HS-27A (cell line): ENCODE results near the gene MB21D2.
"Not testable (repeated sequence)": the region's sequence is repeated elsewhere in the genome, so short reads cannot be mapped to it uniquely, and the experiment has no call there.

ENCODE experiments used
- DNase-seq: peaks from one replicate; pipeline ENCODE4 v3.0.0-alpha.2; 2012; ENCODE audit warnings: low read depth, missing footprints

MB21D2 gene

GRCh38 chr3:192917404-192918274 is at the start of gene MB21D2:
Gene MB21D2 (minus strand): TSS chr3:192917856. CDS start chr3:192917840, 16 bp downstream.
- DNase-seq = peak; percentile 62

- DNase-seq = not testable (repeated sequence)
These were observed 47.5 kb upstream of the MB21D2 start for GRCh38 chr3:192964959-192965719.

GRCh38 chr3:192959773-192960172 is 42.1 kb upstream of the MB21D2 start:
- DNase-seq = no peak

GRCh38 chr3:192958219-192958872 is 40.7 kb upstream of the MB21D2 start:
- no peak for DNase-seq

- peak; percentile 22 for DNase-seq
These were observed 39.9 kb upstream of the MB21D2 start for GRCh38 chr3:192957441-192958021.

- DNase-seq = no peak
These were observed 36.3 kb upstream of the MB21D2 start for GRCh38 chr3:192953926-192954325.

- DNase-seq = no peak
These were observed 29.8 kb upstream of the MB21D2 start for GRCh38 chr3:192947421-192947820.

GRCh38 chr3:192943393-192943792 is 25.7 kb upstream of the MB21D2 start:
- no peak for DNase-seq

GRCh38 chr3:192942625-192943024 is 25.0 kb upstream of the MB21D2 start:
- DNase-seq = no peak

GRCh38 chr3:192940129-192940528 is 22.5 kb upstream of the MB21D2 start:
- no peak for DNase-seq

GRCh38 chr3:192935441-192935840 is 17.8 kb upstream of the MB21D2 start:
- DNase-seq = no peak

GRCh38 chr3:192933779-192934460 is 16.3 kb upstream of the MB21D2 start:
- DNase-seq = no peak

- DNase-seq = no peak
These were observed 15.6 kb upstream of the MB21D2 start for GRCh38 chr3:192933259-192933658.

GRCh38 chr3:192931825-192932224 is 14.2 kb upstream of the MB21D2 start:
- DNase-seq = no peak

GRCh38 chr3:192930577-192930976 is 12.9 kb upstream of the MB21D2 start:
- DNase-seq = no peak

GRCh38 chr3:192929755-192930547 is 12.3 kb upstream of the MB21D2 start:
- DNase-seq = no peak

- DNase-seq = no peak
These were observed 11.5 kb upstream of the MB21D2 start for GRCh38 chr3:192929146-192929545.

- no peak for DNase-seq
These were observed 11.1 kb upstream of the MB21D2 start for GRCh38 chr3:192928720-192929119.

- no peak for DNase-seq
These were observed 10.4 kb upstream of the MB21D2 start for GRCh38 chr3:192928016-192928415.

- no peak for DNase-seq
These were observed 9.4 kb upstream of the MB21D2 start for GRCh38 chr3:192927016-192927415.

- DNase-seq = no peak
These were observed 6.1 kb upstream of the MB21D2 start for GRCh38 chr3:192923731-192924130.
